Peyer's patch (tissue), 4 donors: Measurements from ENCODE around the gene DLG3. TPM values are rescaled to one million over a fixed set of nuclear protein-coding genes. Genes with fewer than 3 reads are reported as not detected.
"Not testable (repeated sequence)": the region's sequence is repeated elsewhere in the genome, so short reads cannot be mapped to it uniquely, and the experiment has no call there.

ENCODE experiments used
- DNase-seq, 3 donors: peaks; one replicate each; pipeline ENCODE4 v3.0.0-alpha.2; 2017 to 2019
- H3K27ac ChIP-seq, 4 donors: fragments of 200-600 bp; sonication (generic); one replicate each; pipeline ENCODE4 v1.5.1; 2016 to 2019
- H3K27me3 ChIP-seq, 2 donors: fragments of 200-600 bp; sonication (generic); one replicate each; pipeline ENCODE4 v1.5.1; 2019
- H3K36me3 ChIP-seq, 3 donors: fragments of 200-600 bp; sonication (generic); one replicate each; pipeline ENCODE4 v1.5.1; 2016 to 2019
- H3K4me1 ChIP-seq, 4 donors: fragments of 200-600 bp; sonication (generic); one replicate each; pipeline ENCODE4 v1.5.1; 2016 to 2019
- H3K4me3 ChIP-seq, 4 donors: fragments of 200-600 bp; sonication (generic); 1 replicate in 3 of 4; 2 replicates in 1 of 4; pipeline ENCODE4 v1.5.1; 2016 to 2019; ENCODE audit warnings: mild to moderate bottlenecking in 1 of 4
- H3K9me3 ChIP-seq, 4 donors: fragments of 200-600 bp; sonication (generic); one replicate each; pipeline ENCODE4 v1.5.1; 2016 to 2019; ENCODE audit warnings: mild to moderate bottlenecking in 1 of 4
- POLR2A ChIP-seq, 2 donors: fragments of 450-650 bp; IDR thresholded peaks; one replicate each; pipeline ENCODE4 v1.5.1; 2017; ENCODE audit warnings: antibody characterized with exemption in 2 of 2, mild to moderate bottlenecking in 2 of 2, moderate library complexity in 2 of 2
- total RNA-seq, 4 donors: library from RNA; depleted of rRNA; stranded (reverse); fragments of >200 nt; gene quantifications; one replicate each; pipeline ENCODE4 v1.1.0, GENCODE V29; 2016
- TF ChIP-seq, protein P1 (sequence below), 6 experiments: fragments of 450-650 bp in 4 of 6; fragments of 200-600 bp in 2 of 6; sonication (generic) in 1 of 6; IDR thresholded peaks; one replicate each; pipeline ENCODE4 v1.5.1; 2017 to 2019; ENCODE audit warnings: antibody characterized with exemption in 6 of 6, mild to moderate bottlenecking in 3 of 6, moderate library complexity in 1 of 6

DLG3 gene
- 10 to 100 TPM; 33.8 to 58.9 (median 52.8) TPM for total RNA-seq

DNA sequence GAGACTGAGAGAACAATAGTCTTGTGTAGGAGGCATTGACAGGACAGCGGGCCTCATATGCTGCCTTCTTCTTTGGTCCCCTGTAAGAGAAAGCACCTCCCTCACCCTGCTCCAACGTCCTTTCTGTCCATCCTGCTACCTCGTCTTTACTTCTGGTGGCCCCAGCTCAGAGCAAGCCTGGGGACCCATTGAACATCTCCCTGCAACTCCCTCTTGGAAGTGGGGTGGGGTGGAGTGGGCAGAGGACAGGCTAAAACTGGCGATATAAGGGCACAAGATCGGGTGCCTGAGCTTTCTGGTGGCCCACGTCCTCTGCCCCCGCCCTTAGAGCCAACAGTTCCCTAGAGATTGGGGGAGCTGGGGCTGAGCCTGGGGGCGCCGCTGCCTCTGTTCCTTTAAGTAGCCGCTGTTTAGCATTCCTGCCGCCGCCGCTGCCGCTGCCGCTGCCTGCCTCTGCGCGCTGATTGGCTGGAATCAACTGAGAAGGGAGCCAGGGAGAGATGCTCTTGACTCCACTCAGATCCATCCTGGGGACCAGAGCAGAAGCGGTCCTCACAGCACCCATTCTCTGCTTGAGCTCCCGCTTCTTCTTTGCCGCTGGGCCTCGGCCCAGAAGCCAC, at the start of gene DLG3:
TSS of gene DLG3 (plus strand) at position 510 of the 620 bp plus-strand sequence. CDS start 367 bp downstream, outside the sequence.
- Histone ChIP-seq H3K9me3 (no peaks in the 10 kb centered on the region), H3K4me1 (no peaks in the 10 kb centered on the region), H3K27ac (no peak within 1 kb of the TSS), H3K36me3 (no peaks in the 10 kb centered on the region), H3K4me3 (peak within 1 kb of the TSS; percentile 8 to 40 (median 32)), H3K27me3 (peaks cover 0 to 5% of the 10 kb centered on the region in 2 donors)
- TF ChIP-seq, protein P1, sequence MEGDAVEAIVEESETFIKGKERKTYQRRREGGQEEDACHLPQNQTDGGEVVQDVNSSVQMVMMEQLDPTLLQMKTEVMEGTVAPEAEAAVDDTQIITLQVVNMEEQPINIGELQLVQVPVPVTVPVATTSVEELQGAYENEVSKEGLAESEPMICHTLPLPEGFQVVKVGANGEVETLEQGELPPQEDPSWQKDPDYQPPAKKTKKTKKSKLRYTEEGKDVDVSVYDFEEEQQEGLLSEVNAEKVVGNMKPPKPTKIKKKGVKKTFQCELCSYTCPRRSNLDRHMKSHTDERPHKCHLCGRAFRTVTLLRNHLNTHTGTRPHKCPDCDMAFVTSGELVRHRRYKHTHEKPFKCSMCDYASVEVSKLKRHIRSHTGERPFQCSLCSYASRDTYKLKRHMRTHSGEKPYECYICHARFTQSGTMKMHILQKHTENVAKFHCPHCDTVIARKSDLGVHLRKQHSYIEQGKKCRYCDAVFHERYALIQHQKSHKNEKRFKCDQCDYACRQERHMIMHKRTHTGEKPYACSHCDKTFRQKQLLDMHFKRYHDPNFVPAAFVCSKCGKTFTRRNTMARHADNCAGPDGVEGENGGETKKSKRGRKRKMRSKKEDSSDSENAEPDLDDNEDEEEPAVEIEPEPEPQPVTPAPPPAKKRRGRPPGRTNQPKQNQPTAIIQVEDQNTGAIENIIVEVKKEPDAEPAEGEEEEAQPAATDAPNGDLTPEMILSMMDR (IDR thresholded peaks at IDR 0.05): no peak
- no peak for TF ChIP-seq POLR2A (IDR thresholded peaks at IDR 0.05)
- DNase-seq: peak in 1 of 3 donors; percentile 18

DNA sequence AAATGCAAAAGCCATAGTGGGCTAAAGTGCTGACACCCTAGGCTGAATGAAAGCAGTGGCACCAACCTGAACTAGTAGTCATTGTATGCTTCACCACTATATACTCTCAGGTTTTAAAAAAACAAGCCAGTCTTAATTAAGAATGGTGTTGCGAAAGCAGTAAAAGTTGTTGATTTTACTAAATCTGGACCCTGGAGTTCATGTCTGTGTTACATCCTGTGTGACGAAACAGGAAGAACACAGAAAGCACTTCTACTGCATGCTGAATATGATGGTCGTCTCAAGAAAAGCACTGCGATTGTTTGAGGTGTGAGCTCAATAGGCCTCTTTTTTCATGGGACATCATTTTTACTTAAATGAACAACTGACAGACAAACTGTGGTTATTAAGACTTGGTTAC, 45.7 kb upstream of the DLG3 start:
- Histone ChIP-seq H3K27ac (no peak overlapping the region), H3K9me3 (no peaks in the 10 kb centered on the region), H3K27me3 (no peaks in the 10 kb centered on the region), H3K4me3 (no peak overlapping the region), H3K4me1 (no peaks in the 10 kb centered on the region), H3K36me3 (no peaks in the 10 kb centered on the region)
- no peak for DNase-seq
- TF ChIP-seq POLR2A (IDR thresholded peaks at IDR 0.05): no peak
- TF ChIP-seq, protein P1 (IDR thresholded peaks at IDR 0.05): no peak

DNA sequence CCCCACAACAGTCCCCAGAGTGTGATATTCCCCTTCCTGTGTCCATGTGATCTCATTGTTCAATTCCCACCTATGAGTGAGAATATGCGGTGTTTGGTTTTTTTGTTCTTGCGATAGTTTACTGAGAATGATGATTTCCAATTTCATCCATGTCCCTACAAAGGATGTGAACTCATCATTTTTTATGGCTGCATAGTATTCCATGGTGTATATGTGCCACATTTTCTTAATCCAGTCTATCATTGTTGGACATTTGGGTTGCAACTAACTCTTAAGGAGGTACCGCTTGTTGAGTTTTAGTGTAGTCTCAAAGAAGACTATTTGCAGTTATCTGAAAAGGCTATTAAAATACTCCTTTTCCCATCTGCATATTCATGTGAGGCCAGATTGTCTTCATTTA, 44.5 kb upstream of the DLG3 start:
- H3K27me3 ChIP-seq, H3K36me3 ChIP-seq, DNase-seq, H3K9me3 ChIP-seq, H3K4me1 ChIP-seq, H3K4me3 ChIP-seq, H3K27ac ChIP-seq: not testable (repeated sequence)

DNA sequence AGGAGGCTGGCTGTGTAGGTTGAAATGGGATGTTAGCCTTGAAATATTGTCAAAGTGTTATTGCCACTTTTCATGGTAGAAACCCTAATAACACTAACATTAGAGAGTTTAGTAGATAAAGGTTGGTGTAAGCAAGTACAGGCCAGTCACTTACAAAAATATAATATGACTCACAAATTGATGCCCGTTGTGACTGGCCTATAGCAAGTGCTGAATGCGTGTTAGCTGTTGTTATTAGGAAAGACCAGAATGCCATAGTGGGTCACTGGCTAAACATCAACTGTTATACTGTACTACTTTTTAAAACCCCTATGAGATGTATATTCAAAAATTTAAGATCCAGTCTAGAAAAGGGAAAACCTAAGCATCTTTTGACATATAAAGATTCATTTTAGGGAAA, 41.9 kb upstream of the DLG3 start:
- Histone ChIP-seq H3K27me3 (no peaks in the 10 kb centered on the region), H3K36me3 (no peaks in the 10 kb centered on the region), H3K4me3 (no peak overlapping the region), H3K4me1 (no peaks in the 10 kb centered on the region), H3K27ac (no peak overlapping the region), H3K9me3 (no peaks in the 10 kb centered on the region)
- DNase-seq: no peak
- TF ChIP-seq, protein P1 (IDR thresholded peaks at IDR 0.05): no peak

DNA sequence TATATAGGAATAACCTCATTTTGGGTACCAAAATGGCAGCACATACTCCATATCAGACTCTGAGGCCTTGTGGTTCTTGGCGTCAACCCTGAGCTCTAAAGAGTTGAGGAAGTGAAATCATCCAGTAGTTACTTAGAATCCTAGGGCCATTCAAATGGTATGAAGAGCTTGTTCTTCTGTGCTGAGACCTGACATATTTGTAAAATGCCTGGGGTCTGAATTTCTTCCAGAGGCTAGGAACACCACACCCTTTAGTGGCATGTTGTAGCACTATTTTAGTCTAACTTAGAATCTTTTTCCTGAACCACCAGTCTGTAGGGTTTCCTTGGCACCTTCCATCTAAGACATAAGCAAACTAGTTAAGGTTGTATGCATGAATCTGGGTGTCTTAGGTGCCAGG, 39.6 kb upstream of the DLG3 start:
- Histone ChIP-seq H3K4me3 (no peak overlapping the region), H3K4me1 (no peaks in the 10 kb centered on the region), H3K9me3 (no peaks in the 10 kb centered on the region), H3K27me3 (no peaks in the 10 kb centered on the region), H3K36me3 (no peaks in the 10 kb centered on the region), H3K27ac (no peak overlapping the region)
- no peak for TF ChIP-seq POLR2A (IDR thresholded peaks at IDR 0.05)
- TF ChIP-seq, protein P1 (IDR thresholded peaks at IDR 0.05): no peak
- no peak for DNase-seq

DNA sequence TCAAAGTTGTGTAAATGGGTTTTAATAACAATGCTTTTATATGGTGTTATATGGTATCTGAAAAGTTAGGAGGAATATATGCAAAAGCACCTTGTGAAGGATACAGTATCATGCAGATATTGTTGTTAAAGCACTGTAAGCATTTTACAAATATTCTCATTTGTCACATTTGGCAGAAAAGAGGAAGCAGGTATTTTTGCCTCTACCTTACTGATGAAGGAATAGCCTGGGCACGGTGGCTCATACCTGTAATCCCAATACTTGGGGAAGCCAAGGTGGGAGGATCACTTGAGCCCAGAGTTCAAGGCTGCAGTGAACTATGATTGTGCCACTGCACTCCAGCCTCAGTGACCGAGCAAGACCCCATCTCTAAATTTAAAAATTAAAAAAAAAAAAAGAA, 33.7 kb upstream of the DLG3 start:
- TF ChIP-seq POLR2A (IDR thresholded peaks at IDR 0.05): no peak
- TF ChIP-seq, protein P1 (IDR thresholded peaks at IDR 0.05): no peak
- Histone ChIP-seq H3K4me1 (no peaks in the 10 kb centered on the region), H3K36me3 (no peaks in the 10 kb centered on the region), H3K27ac (no peak overlapping the region), H3K4me3 (no peak overlapping the region), H3K9me3 (no peaks in the 10 kb centered on the region), H3K27me3 (no peaks in the 10 kb centered on the region)
- no peak for DNase-seq
